CD14-positive monocyte (primary cell): ENCODE measurements around the gene SBF1. TPM values are rescaled to one million over a fixed set of nuclear protein-coding genes. Genes with fewer than 3 reads are reported as not detected.

Experiments used
- DNase-seq, 3 donors: peaks; one replicate each; pipeline ENCODE4 v3.0.0-alpha.2; 2011 to 2022
- H2AFZ ChIP-seq: 2 replicates; pipeline ENCODE4 v1.6.0; 2012; ENCODE audit warnings: mild to moderate bottlenecking, low read depth, low read length, inconsistent platforms; ENCODE audit not compliant: insufficient read depth, poor library complexity, severe bottlenecking
- H3K27ac ChIP-seq, 2 donors: 1 replicate in 1 of 2; 2 replicates in 1 of 2; pipeline ENCODE4 v1.5.1; 2012 to 2013; ENCODE audit warnings: low read length in 2 of 2, control low read depth in 1 of 2, inconsistent platforms in 1 of 2, low read depth in 1 of 2, mild to moderate bottlenecking in 1 of 2
- H3K27me3 ChIP-seq, 2 donors: one replicate each; pipeline versions ENCODE4 v1.6.0 to v1.6.1; 2011 to 2013; ENCODE audit warnings: low read length in 2 of 2; ENCODE audit not compliant: control insufficient read depth in 2 of 2, insufficient read depth in 2 of 2
- H3K36me3 ChIP-seq, 2 donors: replicated peaks in 1 of 2; 1 replicate in 1 of 2; 2 replicates in 1 of 2; pipeline versions ENCODE4 v1.5.1 to v1.6.1; 2012 to 2013; ENCODE audit warnings: low read length in 2 of 2, control low read depth in 1 of 2, inconsistent platforms in 1 of 2, mild to moderate bottlenecking in 1 of 2; ENCODE audit not compliant: insufficient read depth in 2 of 2, control insufficient read depth in 1 of 2
- H3K4me1 ChIP-seq, 2 donors: 1 replicate in 1 of 2; 2 replicates in 1 of 2; pipeline versions ENCODE4 v1.5.1 to v1.6.1; 2012 to 2013; ENCODE audit warnings: low read length in 2 of 2, control low read depth in 1 of 2, inconsistent platforms in 1 of 2, mild to moderate bottlenecking in 1 of 2, moderate library complexity in 1 of 2; ENCODE audit not compliant: insufficient read depth in 2 of 2, control insufficient read depth in 1 of 2
- H3K4me2 ChIP-seq: replicated peaks from 2 replicates; pipeline ENCODE3; 2012; ENCODE audit warnings: low read length, moderate library complexity, mild to moderate bottlenecking; ENCODE audit not compliant: poor library complexity, severe bottlenecking; ENCODE audit errors: extremely low read depth
- H3K4me3 ChIP-seq, 3 experiments: fragments of 200-600 bp in 1 of 3; sonication (generic) in 1 of 3; replicated peaks in 1 of 3; 1 replicate in 2 of 3; 2 replicates in 1 of 3; pipeline ENCODE4 v1.5.1; 2011 to 2013; ENCODE audit warnings: low read length in 3 of 3, mild to moderate bottlenecking in 3 of 3, control low read depth in 2 of 3, low read depth in 2 of 3, inconsistent platforms in 1 of 3, moderate library complexity in 1 of 3
- H3K79me2 ChIP-seq: 2 replicates; pipeline ENCODE4 v1.6.0; 2012; ENCODE audit warnings: mild to moderate bottlenecking, control low read depth, inconsistent platforms, low read length, moderate library complexity; ENCODE audit not compliant: insufficient read depth
- H3K9ac ChIP-seq: 2 replicates; pipeline ENCODE4 v1.6.0; 2017; ENCODE audit warnings: low read length, mild to moderate bottlenecking; ENCODE audit not compliant: insufficient read depth, poor library complexity, severe bottlenecking
- H3K9me3 ChIP-seq, 2 donors: replicated peaks in 1 of 2; 1 replicate in 1 of 2; 2 replicates in 1 of 2; pipeline versions ENCODE4 v1.5.1 to v1.6.1; 2012 to 2013; ENCODE audit warnings: low read length in 2 of 2, control low read depth in 1 of 2; ENCODE audit not compliant: control insufficient read depth in 1 of 2, insufficient read depth in 1 of 2
- H4K20me1 ChIP-seq: 2 replicates; pipeline ENCODE4 v1.6.0; 2012; ENCODE audit warnings: mild to moderate bottlenecking, low read length, control low read depth, moderate library complexity; ENCODE audit not compliant: insufficient read depth
- H3K27ac Mint-ChIP-seq, 7 donors: one replicate each; pipeline ENCODE4 v1.8.0; 2020; ENCODE audit warnings: mild to moderate bottlenecking in 7 of 7, mixed read lengths in 7 of 7, moderate library complexity in 6 of 7, inconsistent platforms in 2 of 7
- H3K27me3 Mint-ChIP-seq, 3 donors: one replicate each; pipeline ENCODE4 v1.8.0; 2021 to 2022; ENCODE audit warnings: low read depth in 3 of 3, mild to moderate bottlenecking in 3 of 3, mixed read lengths in 3 of 3, moderate library complexity in 3 of 3, inconsistent platforms in 1 of 3
- H3K36me3 Mint-ChIP-seq, 2 donors: one replicate each; pipeline ENCODE4 v1.8.0; 2020; ENCODE audit warnings: mixed read lengths in 2 of 2, inconsistent platforms in 1 of 2, mild to moderate bottlenecking in 1 of 2
- H3K4me1 Mint-ChIP-seq: one replicate; pipeline ENCODE4 v1.8.0; 2020; ENCODE audit warnings: mild to moderate bottlenecking, mixed read lengths
- H3K4me3 Mint-ChIP-seq, 2 donors: one replicate each; pipeline ENCODE4 v1.8.0; 2020; ENCODE audit warnings: mild to moderate bottlenecking in 2 of 2, mixed read lengths in 2 of 2, moderate library complexity in 1 of 2
- H3K9me3 Mint-ChIP-seq, 7 donors: one replicate each; pipeline ENCODE4 v1.8.0; 2020 to 2022; ENCODE audit warnings: mixed read lengths in 7 of 7, mild to moderate bottlenecking in 6 of 7, moderate library complexity in 6 of 7, inconsistent platforms in 2 of 7
- CTCF ChIP-seq: fragments of 200-600 bp; IDR thresholded peaks from one replicate; pipeline ENCODE4 v1.8.0; 2022; ENCODE audit warnings: antibody characterized with exemption, mild to moderate bottlenecking
- WGBS: methylation state at CpG from one replicate; pipeline ENCODE4 v1.1.5; 2013; ENCODE audit warnings: missing lambda C conversion rate; ENCODE audit not compliant: insufficient coverage; 5-methylcytosine and 5-hydroxymethylcytosine counted together
- intact Hi-C, 2 donors: fragments of 100-400 bp; cut with micrococcal nuclease; formaldehyde crosslinking; loops; one replicate each; pipeline versions ENCODE4 v1.15.0 to v1.15.1; 2023
- polyA plus RNA-seq, 3 donors: library from polyadenylated mRNA; depleted of rRNA in 1 of 3; unstranded in 2 of 3; stranded (reverse) in 1 of 3; fragments of 300-500 nt in 2 of 3; fragments of >200 nt in 1 of 3; fragmentation: Illumina TruSeq in 2 of 3; gene quantifications; 1 replicate in 2 of 3; 2 replicates in 1 of 3; pipeline ENCODE4 v1.2.3, GENCODE V29; 2012 to 2021

Gene SBF1
- polyA plus RNA-seq, 3 donors = 4.0 to 45.9 (median 6.2) TPM

GRCh38 chr22:50459016-50459415 lies 15.8 kb downstream of the SBF1 start:
- Histone ChIP-seq H3K4me3 (no peak overlapping the region), H3K27ac (no peak overlapping the region), H3K4me2 (no peak overlapping the region), H4K20me1 (peaks cover 8% of the 10 kb centered on the region), H3K9me3 (no peaks in the 10 kb centered on the region), H2AFZ (no peak overlapping the region), H3K9ac (no peak overlapping the region), H3K27me3 (no peaks in the 10 kb centered on the region), H3K79me2 (no peaks in the 10 kb centered on the region), H3K36me3 (peaks cover 94 to 98% of the 10 kb centered on the region in 2 donors), H3K4me1 (no peaks in the 10 kb centered on the region)
- peaks cover 73 to 93% of the 10 kb centered on the region in 2 donors for H3K36me3 Mint-ChIP-seq
- DNase-seq = no peak
- TF ChIP-seq CTCF = no peak
- no peak overlapping the region for H3K4me3 Mint-ChIP-seq
- intact Hi-C loops = no loop called here
- no peaks in the 10 kb centered on the region for H3K4me1 Mint-ChIP-seq
- H3K27me3 Mint-ChIP-seq = peaks cover 0 to 3% (median 0%) of the 10 kb centered on the region in 3 donors
- H3K27ac Mint-ChIP-seq = no peak overlapping the region
- 96% methylated on average over 22 of the region's 22 CpGs for WGBS
- H3K9me3 Mint-ChIP-seq = peaks cover 0 to 3% (median 0%) of the 10 kb centered on the region in 7 donors

- Histone ChIP-seq H3K79me2 (no peaks in the 10 kb centered on the region), H3K27ac (no peak overlapping the region), H3K4me2 (no peak overlapping the region), H2AFZ (no peak overlapping the region), H3K9me3 (no peaks in the 10 kb centered on the region), H3K9ac (no peak overlapping the region), H3K4me3 (no peak overlapping the region), H3K36me3 (peaks cover 77 to 94% of the 10 kb centered on the region in 2 donors), H3K27me3 (no peaks in the 10 kb centered on the region), H4K20me1 (peaks cover 8% of the 10 kb centered on the region), H3K4me1 (no peaks in the 10 kb centered on the region)
- Mint-ChIP-seq H3K4me1 (peaks cover 10% of the 10 kb centered on the region), H3K27me3 (peaks cover 0 to 1% (median 0%) of the 10 kb centered on the region in 3 donors), H3K9me3 (peaks cover 0 to 3% (median 0%) of the 10 kb centered on the region in 7 donors), H3K36me3 (peaks cover 67 to 92% of the 10 kb centered on the region in 2 donors), H3K4me3 (no peak overlapping the region), H3K27ac (no peak overlapping the region)
- WGBS = 96% methylated on average over 33 of the region's 34 CpGs
- no peak for TF ChIP-seq CTCF
- intact Hi-C loops = no loop called here
- no peak for DNase-seq
Observed at GRCh38 chr22:50456466-50457234, 18.2 kb downstream of the SBF1 start.
